ENCODE data around the gene IFT20.

Gene IFT20, protein sequence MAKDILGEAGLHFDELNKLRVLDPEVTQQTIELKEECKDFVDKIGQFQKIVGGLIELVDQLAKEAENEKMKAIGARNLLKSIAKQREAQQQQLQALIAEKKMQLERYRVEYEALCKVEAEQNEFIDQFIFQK

DNA sequence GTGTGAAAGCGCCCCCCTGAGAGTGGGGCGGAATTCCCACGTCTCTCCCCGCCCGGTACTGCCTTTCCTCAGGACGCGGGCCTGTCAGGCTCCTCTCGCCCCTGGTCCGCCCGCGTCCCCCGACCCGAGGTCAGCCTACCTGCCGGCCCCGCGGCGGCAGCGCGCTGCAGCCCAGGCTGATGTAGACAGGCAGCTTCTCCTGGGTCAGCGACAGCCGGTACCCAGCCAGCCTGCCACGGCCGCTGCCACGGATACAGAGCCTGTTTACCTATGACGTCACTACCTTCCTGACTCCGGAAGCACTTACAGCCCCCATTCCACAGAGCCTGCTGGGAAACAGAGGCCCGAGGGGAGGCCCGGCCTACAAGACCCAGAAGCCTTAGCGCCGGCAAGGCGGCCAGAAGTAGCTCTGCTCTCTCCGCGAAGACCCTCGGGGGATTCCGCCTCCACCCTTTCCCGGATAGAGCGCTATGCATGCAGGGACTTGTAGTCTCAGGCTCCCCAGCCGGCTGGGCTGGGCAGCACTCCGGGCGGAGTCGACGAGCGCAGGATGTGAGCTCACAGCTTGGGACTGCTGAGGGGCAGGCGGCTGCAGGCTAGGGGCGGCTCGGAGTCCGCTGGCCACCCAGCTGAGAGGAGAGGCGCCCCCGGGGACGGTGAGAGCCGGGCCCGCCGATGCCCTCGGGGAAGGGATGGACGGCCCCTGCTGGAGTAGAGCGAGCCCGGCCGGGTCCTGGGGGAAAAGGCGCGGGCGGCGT lies at the start of gene IFT20, which contains the start of gene TNFAIP1:
Gene IFT20, minus strand, starts transcription at position 272 of the 758 bp plus-strand sequence. CDS start 3,487 bp downstream, outside the sequence.
Gene TNFAIP1, plus strand, starts transcription at position 561 of the 758 bp plus-strand sequence. CDS start 3,761 bp downstream, outside the sequence.
- peak within 1 kb of the TSS; percentile 82 to 89 for H3K4me3 ChIP-seq (ENCODE audit: low read length in 2 of 2)
- H3K4me1 ChIP-seq (ENCODE audit: control insufficient read depth in 2 of 2, insufficient read depth in 2 of 2, low read length in 2 of 2): peaks cover 19 to 20% of the 10 kb centered on the region in 2 donors

DNA sequence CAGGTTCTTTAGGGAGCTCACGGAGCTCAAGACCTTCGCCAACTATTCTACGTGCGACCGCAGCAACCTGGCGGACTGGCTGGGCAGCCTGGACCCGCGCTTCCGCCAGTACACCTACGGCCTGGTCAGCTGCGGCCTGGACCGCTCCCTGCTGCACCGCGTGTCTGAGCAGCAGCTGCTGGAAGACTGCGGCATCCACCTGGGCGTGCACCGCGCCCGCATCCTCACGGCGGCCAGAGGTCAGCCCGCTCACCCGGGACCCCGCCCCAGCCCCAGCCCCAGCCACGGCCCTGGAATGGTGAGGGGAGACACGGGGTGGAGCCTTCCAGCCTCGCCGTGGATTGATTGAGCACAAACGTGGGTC lies 49.7 kb upstream of the IFT20 start:
- peak overlapping the region; percentile 81 to 84 for H3K9ac ChIP-seq (ENCODE audit: low read depth in 1 of 2, low read length in 2 of 2)
- no peaks in the 10 kb centered on the region for H3K27me3 ChIP-seq (ENCODE audit: control insufficient read depth in 2 of 2, insufficient read depth in 2 of 2, low read length in 2 of 2)
- peaks cover 6 to 10% of the 10 kb centered on the region in 2 donors for H3K36me3 ChIP-seq (ENCODE audit: control insufficient read depth in 2 of 2, insufficient read depth in 2 of 2, low read length in 2 of 2)
- H3K4me1 ChIP-seq (ENCODE audit: control insufficient read depth in 2 of 2, insufficient read depth in 2 of 2, low read length in 2 of 2): peaks cover 0 to 11% of the 10 kb centered on the region in 2 donors
- H3K9me3 ChIP-seq (ENCODE audit: control insufficient read depth in 2 of 2, low read length in 2 of 2): no peaks in the 10 kb centered on the region
- H3K4me3 ChIP-seq (ENCODE audit: low read length in 2 of 2): peak overlapping the region; percentile 86 to 87
- H3K27ac ChIP-seq (ENCODE audit: low read depth in 2 of 2, low read length in 2 of 2): peak overlapping the region; percentile 86 to 89

More for the DNA sequence above, at the start of gene IFT20, which contains the start of gene TNFAIP1:
- H3K9ac ChIP-seq (ENCODE audit: low read depth in 1 of 2, low read length in 2 of 2): peak within 1 kb of the TSS; percentile 76 to 78
- no peaks in the 10 kb centered on the region for H3K27me3 ChIP-seq (ENCODE audit: control insufficient read depth in 2 of 2, insufficient read depth in 2 of 2, low read length in 2 of 2)
- H3K27ac ChIP-seq (ENCODE audit: low read depth in 2 of 2, low read length in 2 of 2): peak within 1 kb of the TSS; percentile 89 to 93
- H3K9me3 ChIP-seq (ENCODE audit: control insufficient read depth in 2 of 2, low read length in 2 of 2): no peaks in the 10 kb centered on the region
- H3K36me3 ChIP-seq (ENCODE audit: control insufficient read depth in 2 of 2, insufficient read depth in 2 of 2, low read length in 2 of 2): peaks cover 23 to 26% of the 10 kb centered on the region in 2 donors

DNA sequence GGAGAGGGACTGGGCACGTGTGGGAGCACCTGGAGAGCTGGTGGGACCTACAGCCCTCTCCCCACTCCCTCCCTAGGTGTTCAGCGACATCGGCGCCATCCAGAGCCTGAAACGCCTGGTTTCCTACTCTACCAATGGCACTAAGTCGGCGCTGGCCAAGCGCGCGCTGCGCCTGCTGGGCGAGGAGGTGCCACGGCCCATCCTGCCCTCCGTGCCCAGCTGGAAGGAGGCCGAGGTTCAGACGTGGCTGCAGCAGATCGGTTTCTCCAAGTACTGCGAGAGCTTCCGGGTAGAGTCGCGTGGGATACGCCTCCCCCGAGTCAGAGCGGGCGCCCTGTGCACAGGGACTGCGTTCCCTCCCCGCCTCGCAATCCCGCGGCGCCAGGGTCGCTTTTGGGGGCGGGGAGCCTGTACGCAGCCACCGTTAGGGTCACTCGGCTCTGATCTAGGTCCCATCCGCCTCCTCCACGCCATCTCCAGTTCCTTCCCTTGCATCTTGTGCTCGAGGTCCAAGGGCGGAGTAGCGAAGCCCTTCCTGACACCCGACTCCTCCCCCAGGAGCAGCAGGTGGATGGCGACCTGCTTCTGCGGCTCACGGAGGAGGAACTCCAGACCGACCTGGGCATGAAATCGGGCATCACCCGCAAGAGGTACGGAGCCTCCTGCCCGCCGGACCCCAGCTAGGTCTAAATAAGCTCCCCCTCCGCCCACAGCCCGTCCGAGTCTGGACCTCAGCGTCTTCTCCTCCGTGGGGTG lies 49.2 kb upstream of the IFT20 start:
- H3K4me1 ChIP-seq (ENCODE audit: control insufficient read depth in 2 of 2, insufficient read depth in 2 of 2, low read length in 2 of 2): peaks cover 0 to 11% of the 10 kb centered on the region in 2 donors
- peak overlapping the region; percentile 81 to 84 for H3K9ac ChIP-seq (ENCODE audit: low read depth in 1 of 2, low read length in 2 of 2)
- no peaks in the 10 kb centered on the region for H3K27me3 ChIP-seq (ENCODE audit: control insufficient read depth in 2 of 2, insufficient read depth in 2 of 2, low read length in 2 of 2)
- peak overlapping the region; percentile 86 to 87 for H3K4me3 ChIP-seq (ENCODE audit: low read length in 2 of 2)
- peak overlapping the region; percentile 86 to 89 for H3K27ac ChIP-seq (ENCODE audit: low read depth in 2 of 2, low read length in 2 of 2)
- no peaks in the 10 kb centered on the region for H3K9me3 ChIP-seq (ENCODE audit: control insufficient read depth in 2 of 2, low read length in 2 of 2)
- peaks cover 3 to 6% of the 10 kb centered on the region in 2 donors for H3K36me3 ChIP-seq (ENCODE audit: control insufficient read depth in 2 of 2, insufficient read depth in 2 of 2, low read length in 2 of 2)

DNA sequence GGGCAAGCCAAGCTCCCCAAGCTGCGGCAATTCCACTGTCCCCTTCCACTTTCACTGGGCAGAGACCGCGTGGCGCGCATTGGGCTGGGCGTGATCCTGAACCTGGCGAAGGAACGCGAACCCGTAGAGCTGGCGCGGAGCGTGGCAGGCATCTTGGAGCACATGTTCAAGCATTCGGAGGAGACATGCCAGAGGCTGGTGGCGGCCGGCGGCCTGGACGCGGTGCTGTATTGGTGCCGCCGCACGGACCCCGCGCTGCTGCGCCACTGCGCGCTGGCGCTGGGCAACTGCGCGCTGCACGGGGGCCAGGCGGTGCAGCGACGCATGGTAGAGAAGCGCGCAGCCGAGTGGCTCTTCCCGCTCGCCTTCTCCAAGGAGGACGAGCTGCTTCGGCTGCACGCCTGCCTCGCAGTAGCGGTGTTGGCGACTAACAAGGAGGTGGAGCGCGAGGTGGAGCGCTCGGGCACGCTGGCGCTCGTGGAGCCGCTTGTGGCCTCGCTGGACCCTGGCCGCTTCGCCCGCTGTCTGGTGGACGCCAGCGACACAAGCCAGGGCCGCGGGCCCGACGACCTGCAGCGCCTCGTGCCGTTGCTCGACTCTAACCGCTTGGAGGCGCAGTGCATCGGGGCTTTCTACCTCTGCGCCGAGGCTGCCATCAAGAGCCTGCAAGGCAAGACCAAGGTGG lies 46.0 kb upstream of the IFT20 start:
- Histone ChIP-seq H3K4me1 (ENCODE audit: control insufficient read depth in 2 of 2, insufficient read depth in 2 of 2, low read length in 2 of 2) (peaks cover 0 to 11% of the 10 kb centered on the region in 2 donors), H3K36me3 (ENCODE audit: control insufficient read depth in 2 of 2, insufficient read depth in 2 of 2, low read length in 2 of 2) (no peaks in the 10 kb centered on the region), H3K4me3 (ENCODE audit: low read length in 2 of 2) (peak overlapping the region in 1 of 2 donors; percentile 13)

DNA sequence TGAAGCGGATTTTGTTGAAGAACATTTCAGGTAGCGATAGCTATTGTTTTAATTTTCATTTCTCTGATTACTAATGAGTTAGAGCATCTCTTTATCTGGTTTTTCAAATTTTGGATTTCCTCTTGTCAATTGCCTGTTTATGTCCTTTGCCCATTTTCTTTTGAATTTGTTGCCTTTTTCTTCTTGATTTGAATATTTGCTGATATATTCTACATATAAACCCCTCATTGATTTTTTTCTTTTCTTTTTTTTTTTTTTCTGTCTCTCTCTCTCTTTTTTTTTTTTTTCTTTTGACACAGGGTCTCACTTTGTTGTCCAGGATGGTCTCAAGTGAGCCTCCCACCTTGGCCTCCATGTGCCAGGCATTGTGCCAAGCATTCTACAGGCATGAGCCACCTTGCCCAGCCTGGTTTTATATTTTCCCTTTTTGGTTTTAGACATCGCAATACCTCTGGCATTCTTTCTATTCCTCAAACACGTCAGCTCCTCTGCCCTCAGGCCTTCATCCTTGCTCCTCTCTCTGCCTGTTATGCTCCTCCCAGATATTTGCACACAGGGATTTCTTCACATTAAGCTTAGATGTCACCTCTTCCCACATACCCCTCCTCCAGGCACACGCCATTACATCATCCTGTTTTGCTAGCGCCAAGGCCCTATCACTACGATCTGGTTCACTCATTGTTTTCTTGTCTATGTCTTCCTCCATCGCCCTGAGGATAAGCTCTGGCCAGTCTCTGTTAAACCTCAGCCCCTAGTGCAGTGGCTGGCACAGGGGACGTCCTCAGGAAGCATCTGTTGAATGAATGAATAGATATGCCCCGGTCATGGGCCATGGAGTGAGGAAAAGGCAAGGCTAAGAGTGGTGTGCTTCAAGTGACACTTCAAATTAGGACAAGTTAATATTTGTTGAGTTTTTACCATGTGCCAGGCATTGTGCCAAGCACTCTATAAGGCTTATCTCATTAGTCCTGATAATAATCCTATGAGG lies 44.8 kb upstream of the IFT20 start:
- H3K9me3 ChIP-seq (ENCODE audit: control insufficient read depth in 2 of 2, low read length in 2 of 2): no peaks in the 10 kb centered on the region
- H3K4me3 ChIP-seq (ENCODE audit: low read length in 2 of 2): no peak overlapping the region
- H3K27ac ChIP-seq (ENCODE audit: low read depth in 2 of 2, low read length in 2 of 2): no peak overlapping the region
- H3K9ac ChIP-seq (ENCODE audit: low read depth in 1 of 2, low read length in 2 of 2): no peak overlapping the region
- H3K4me1 ChIP-seq (ENCODE audit: control insufficient read depth in 2 of 2, insufficient read depth in 2 of 2, low read length in 2 of 2): peaks cover 0 to 6% of the 10 kb centered on the region in 2 donors
- no peaks in the 10 kb centered on the region for H3K27me3 ChIP-seq (ENCODE audit: control insufficient read depth in 2 of 2, insufficient read depth in 2 of 2, low read length in 2 of 2)
- no peaks in the 10 kb centered on the region for H3K36me3 ChIP-seq (ENCODE audit: control insufficient read depth in 2 of 2, insufficient read depth in 2 of 2, low read length in 2 of 2)

More for the DNA sequence above, 46.0 kb upstream of the IFT20 start:
- Histone ChIP-seq H3K9ac (ENCODE audit: low read depth in 1 of 2, low read length in 2 of 2) (no peak overlapping the region), H3K9me3 (ENCODE audit: control insufficient read depth in 2 of 2, low read length in 2 of 2) (no peaks in the 10 kb centered on the region), H3K27ac (ENCODE audit: low read depth in 2 of 2, low read length in 2 of 2) (no peak overlapping the region), H3K27me3 (ENCODE audit: control insufficient read depth in 2 of 2, insufficient read depth in 2 of 2, low read length in 2 of 2) (no peaks in the 10 kb centered on the region)

DNA sequence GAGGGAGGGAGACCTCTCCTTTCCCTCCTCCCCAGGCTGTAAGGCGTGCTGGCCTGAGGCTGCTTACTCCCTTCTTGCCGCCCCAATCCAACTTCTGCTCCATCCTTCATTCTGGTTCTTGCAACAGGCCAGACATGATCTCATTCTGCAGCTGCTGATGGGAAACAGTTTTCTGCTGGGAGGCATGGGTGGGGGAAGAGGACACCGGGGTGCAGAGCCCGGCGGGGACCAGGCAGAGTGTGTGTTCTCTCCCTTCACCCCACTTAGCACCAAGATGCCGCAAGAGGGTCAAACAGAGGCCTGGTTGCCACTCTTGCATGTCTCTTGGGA lies 37.6 kb upstream of the IFT20 start:
- H3K9ac ChIP-seq (ENCODE audit: low read depth in 1 of 2, low read length in 2 of 2): no peak overlapping the region
- no peak overlapping the region for H3K27ac ChIP-seq (ENCODE audit: low read depth in 2 of 2, low read length in 2 of 2)
- no peaks in the 10 kb centered on the region for H3K9me3 ChIP-seq (ENCODE audit: control insufficient read depth in 2 of 2, low read length in 2 of 2)
- H3K4me1 ChIP-seq (ENCODE audit: control insufficient read depth in 2 of 2, insufficient read depth in 2 of 2, low read length in 2 of 2): peaks cover 7 to 9% of the 10 kb centered on the region in 2 donors
- H3K27me3 ChIP-seq (ENCODE audit: control insufficient read depth in 2 of 2, insufficient read depth in 2 of 2, low read length in 2 of 2): peaks cover 7 to 9% of the 10 kb centered on the region in 2 donors
- H3K36me3 ChIP-seq (ENCODE audit: control insufficient read depth in 2 of 2, insufficient read depth in 2 of 2, low read length in 2 of 2): no peaks in the 10 kb centered on the region
- peak overlapping the region; percentile 4 to 69 for H3K4me3 ChIP-seq (ENCODE audit: low read length in 2 of 2)

DNA sequence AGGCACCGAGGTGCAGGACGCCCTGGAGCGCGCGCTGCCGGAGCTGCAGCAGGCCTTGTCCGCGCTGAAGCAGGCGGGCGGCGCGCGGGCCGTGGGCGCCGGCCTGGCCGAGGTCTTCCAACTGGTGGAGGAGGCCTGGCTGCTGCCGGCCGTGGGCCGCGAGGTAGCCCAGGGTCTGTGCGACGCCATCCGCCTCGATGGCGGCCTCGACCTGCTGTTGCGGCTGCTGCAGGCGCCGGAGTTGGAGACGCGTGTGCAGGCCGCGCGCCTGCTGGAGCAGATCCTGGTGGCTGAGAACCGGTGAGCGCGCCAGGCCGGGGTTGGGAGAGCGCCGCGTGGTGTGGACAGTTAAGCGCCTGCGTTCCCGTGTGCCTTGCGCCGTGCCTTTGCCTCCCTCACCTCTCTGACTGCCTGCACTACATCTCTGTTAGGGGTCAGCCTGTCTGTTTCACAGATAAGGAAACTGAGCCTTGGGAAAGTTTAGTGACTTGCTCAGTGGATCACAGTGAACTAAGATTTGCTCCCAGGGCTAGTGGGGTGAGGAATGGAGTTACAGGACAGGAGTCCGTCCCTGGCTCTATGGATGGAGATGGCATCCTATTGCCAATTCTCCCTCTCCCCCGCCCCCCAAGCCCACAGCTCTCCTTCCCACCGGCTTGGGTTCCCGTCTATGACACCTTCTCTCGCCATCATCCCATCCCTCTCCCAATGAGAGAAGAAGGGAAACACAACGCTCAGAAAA lies 37.1 kb upstream of the IFT20 start:
- H3K27me3 ChIP-seq (ENCODE audit: control insufficient read depth in 2 of 2, insufficient read depth in 2 of 2, low read length in 2 of 2): peaks cover 7 to 9% of the 10 kb centered on the region in 2 donors
- peak overlapping the region; percentile 17 to 49 for H3K9ac ChIP-seq (ENCODE audit: low read depth in 1 of 2, low read length in 2 of 2)
- H3K4me3 ChIP-seq (ENCODE audit: low read length in 2 of 2): peak overlapping the region; percentile 61 to 69
- H3K9me3 ChIP-seq (ENCODE audit: control insufficient read depth in 2 of 2, low read length in 2 of 2): no peaks in the 10 kb centered on the region
- no peaks in the 10 kb centered on the region for H3K36me3 ChIP-seq (ENCODE audit: control insufficient read depth in 2 of 2, insufficient read depth in 2 of 2, low read length in 2 of 2)
- H3K27ac ChIP-seq (ENCODE audit: low read depth in 2 of 2, low read length in 2 of 2): peak overlapping the region; percentile 23 to 32
- peaks cover 7 to 9% of the 10 kb centered on the region in 2 donors for H3K4me1 ChIP-seq (ENCODE audit: control insufficient read depth in 2 of 2, insufficient read depth in 2 of 2, low read length in 2 of 2)

DNA sequence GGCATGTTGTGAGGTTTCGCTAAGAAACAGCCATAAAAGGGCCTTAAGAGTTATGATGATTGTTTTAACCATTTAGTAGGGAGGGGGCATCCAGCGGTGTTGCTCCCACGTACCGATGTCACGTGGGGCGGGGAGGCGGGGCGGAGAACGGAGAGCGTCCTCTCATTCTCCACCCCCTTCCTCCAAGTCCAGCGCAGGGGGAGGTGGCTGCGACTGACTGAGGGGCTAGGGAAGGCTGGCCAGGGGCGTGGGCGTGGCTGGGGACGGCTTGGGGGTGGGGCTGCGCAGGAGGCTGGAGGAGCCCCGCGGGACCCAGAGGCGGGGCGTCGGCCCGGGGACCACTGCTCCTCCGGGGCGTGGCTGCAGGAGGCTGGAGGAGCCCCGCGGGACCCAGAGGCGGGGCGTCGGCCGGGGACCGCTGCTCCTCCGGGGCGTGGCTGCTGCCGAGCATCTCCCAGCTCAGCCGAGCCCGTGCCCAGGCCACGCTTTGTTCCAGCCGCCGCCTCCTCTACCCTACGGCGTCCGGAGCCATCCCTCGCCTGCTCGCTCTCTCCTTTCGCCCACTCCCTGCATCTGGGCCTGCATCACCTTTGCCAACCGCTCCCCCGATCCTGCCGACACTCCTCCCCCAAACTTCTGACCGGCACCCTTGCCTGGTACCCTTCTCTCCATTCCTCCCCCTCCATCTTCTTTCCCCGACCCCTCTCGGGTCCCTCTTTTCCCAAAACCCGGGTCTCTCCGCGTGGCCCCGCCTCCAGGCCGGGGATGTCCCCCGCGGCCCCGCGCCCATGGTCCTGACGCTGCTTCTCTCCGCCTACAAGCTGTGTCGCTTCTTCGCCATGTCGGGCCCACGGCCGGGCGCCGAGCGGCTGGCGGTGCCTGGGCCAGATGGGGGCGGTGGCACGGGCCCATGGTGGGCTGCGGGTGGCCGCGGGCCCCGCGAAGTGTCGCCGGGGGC lies 36.3 kb upstream of the IFT20 start, which contains the start of gene SARM1:
Gene SARM1, plus strand, starts transcription at position 450 of the 958 bp plus-strand sequence. Its CDS starts 339 bp downstream, at position 789.
- peak within 1 kb of the TSS; percentile 23 to 56 for H3K27ac ChIP-seq (ENCODE audit: low read depth in 2 of 2, low read length in 2 of 2)

More for the DNA sequence above, 36.3 kb upstream of the IFT20 start, which contains the start of gene SARM1:
- Histone ChIP-seq H3K4me3 (ENCODE audit: low read length in 2 of 2) (peak within 1 kb of the TSS; percentile 61 to 69), H3K4me1 (ENCODE audit: control insufficient read depth in 2 of 2, insufficient read depth in 2 of 2, low read length in 2 of 2) (peaks cover 7 to 9% of the 10 kb centered on the region in 2 donors), H3K36me3 (ENCODE audit: control insufficient read depth in 2 of 2, insufficient read depth in 2 of 2, low read length in 2 of 2) (no peaks in the 10 kb centered on the region), H3K27me3 (ENCODE audit: control insufficient read depth in 2 of 2, insufficient read depth in 2 of 2, low read length in 2 of 2) (peaks cover 7 to 9% of the 10 kb centered on the region in 2 donors), H3K9ac (ENCODE audit: low read depth in 1 of 2, low read length in 2 of 2) (peak within 1 kb of the TSS; percentile 17 to 49), H3K9me3 (ENCODE audit: control insufficient read depth in 2 of 2, low read length in 2 of 2) (no peaks in the 10 kb centered on the region)

Measured in mucosa of rectum (tissue), 2 donors.